Measurements from ENCODE around the gene TUBA3D.
A peak's percentile ranks its signal among the peaks of the same experiment; 100 is the strongest.
"Not testable (repeated sequence)": the region's sequence is repeated elsewhere in the genome, so short reads cannot be mapped to it uniquely, and the experiment has no call there.

The TUBA3D gene

DNA sequence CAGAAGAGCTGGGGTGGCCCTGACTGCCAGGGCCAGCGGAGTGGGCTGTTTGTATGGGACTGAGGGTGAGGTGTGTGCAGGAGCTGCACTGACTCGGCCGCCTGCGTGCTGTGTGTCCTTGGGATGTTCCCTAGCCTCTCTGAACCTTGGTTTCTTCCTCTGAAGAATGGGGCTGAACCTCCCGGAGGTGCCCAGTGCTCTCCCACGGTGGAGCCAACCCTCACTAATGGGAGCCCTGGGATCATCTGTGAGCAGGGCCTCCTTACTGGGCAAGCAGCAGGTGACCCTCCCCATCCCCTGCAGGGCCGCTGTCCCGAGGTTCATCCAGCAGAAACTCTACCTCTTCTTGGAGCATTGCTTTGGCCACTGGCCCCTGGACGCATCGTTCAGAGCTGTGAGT, 40.1 kb downstream of the TUBA3D start:
- DNase-seq, result no peak

DNA sequence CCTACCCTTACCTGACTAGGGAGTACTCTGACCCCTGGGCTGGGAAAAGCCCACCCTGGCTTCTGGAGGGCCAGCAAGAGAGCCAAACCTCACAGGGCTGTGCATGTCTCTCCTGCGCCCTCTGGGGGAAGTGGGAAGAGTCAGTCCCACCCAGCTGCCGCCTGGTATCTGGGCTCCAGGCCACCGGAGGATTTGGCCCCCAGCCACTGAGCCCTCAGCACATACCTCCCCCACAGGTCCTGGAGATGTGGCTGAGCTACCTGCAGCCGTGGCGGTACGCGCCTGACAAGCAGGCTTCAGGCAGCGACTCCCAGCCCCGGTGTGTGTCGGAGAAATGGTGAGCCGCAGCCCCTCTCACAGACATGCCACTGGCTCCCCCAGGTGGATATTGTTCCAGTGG, 40.7 kb downstream of the TUBA3D start:
- not testable (repeated sequence) for DNase-seq

DNA sequence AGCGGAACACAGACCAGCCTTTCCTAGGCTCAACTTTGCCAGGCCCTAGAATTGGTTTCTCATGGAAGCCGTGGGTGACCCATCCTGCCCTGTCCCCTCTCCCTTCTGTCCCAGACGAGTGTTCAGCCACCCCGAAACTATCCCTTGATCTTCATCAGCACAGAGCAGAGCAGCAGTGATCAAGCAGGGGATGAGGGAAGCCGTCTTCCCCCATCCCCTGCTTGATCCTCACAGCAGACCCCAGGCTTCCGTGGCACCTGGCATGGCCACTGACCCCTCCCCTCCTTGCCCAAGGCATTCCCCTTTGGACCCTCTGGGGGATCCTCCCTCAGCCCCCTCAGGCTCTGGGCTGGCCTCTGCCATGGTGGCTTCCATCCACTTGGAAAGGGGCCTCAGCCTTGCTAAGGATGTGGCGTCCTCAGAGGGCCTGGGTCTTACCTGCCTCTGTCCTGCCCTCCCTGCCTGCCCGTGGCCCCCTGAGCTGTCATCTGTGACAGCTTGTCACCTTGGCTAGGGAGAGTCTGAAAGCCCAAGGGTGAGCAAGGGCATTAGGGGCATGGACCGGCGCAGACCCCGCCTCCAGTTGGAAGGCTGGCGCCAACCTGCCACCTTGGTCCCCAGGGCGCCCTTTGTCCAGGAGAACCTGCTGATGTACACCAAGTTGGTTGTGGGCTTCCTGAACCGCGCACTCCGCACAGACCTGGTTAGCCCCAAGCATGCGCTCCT, 41.4 kb downstream of the TUBA3D start:
- DNase-seq, result no peak

DNA sequence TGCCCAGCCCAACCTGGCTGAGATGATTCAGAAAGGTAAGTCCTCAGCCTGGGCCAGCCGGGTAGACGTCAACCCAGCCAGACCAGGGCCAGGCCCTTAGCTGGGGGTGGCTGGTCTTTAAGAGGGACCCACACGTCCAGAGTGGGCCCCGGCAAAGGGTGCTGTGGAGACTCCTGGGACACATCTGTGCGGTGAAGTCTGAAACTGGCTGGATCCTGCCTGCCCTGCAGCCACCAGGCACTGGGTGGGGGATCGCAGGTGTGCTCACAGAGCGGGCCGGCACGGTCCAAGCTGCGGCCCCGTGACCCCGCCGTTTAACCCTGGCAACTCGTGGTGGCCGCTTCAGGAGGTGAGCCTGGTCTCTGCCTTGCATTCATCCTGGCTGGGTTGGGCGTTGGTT, 41.9 kb downstream of the TUBA3D start:
- DNase-seq, result not testable (repeated sequence)

DNA sequence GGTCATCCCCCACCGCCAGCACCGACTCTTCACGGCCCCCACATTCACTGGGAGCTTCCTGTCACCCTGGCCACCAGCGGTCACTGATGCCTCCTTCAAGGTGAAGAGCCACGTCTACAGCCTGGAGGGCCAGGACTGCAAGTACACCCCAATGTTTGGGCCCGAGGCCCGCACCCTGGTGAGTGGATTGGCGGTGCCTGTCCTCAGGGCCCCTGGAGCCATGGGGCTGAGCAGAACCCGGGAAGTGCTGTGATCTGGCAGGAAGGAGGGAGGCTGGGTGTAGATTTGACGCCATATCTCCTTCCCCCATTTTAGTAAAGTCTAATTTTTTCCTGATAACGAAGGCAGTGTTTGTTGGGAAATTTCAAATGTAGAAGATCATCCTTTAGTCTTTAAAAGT, 42.6 kb downstream of the TUBA3D start:
- not testable (repeated sequence) for DNase-seq

DNA sequence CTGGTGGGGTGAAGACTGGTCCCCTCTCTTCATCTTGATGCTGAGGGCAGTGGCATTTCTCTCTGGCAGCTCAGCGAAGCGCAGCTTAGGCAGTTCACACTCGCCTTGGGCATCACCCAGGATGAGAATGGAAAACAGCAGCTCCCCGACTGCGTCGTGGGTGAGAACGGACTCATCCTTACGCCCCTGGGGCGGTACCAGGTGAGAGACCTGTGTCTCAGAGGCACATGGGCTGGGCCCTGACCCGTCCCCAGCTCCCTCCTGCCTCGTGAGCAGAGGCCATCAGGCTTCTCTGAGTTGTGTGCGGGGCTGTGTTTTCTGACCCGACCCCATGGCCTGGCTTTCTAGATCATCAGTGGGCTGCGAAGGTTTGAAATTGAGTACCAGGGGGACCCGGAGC, 43.5 kb downstream of the TUBA3D start:
- DNase-seq, result no peak

DNA sequence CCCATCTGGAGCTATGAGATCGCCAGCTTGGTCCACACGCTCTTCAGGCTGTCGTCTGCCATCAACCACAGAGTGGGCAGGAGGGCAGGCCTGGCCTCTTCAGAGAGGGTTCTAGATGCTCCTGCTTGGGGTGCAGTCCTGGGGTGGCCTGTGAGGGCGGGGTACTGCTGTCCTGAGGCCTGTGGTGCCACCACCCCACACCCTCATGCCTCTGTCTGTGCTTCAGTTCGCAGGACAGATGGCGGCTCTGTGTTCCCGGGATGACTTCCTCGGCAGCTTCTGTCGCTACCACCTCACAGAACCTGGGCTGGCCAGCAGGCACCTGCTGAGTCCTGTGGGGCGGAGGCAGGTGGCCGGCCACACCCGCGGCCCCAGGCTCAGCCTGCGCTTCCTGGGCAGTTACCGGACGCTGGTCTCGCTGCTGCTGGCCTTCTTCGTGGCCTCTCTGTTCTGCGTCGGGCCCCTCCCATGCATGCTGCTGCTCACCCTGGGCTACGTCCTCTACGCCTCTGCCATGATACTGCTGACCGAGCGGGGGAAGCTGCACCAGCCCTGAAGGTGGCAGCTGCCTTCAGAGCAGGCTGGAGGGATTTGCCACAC, 44.1 kb downstream of the TUBA3D start:
- DNase-seq, result not testable (repeated sequence)

DNA sequence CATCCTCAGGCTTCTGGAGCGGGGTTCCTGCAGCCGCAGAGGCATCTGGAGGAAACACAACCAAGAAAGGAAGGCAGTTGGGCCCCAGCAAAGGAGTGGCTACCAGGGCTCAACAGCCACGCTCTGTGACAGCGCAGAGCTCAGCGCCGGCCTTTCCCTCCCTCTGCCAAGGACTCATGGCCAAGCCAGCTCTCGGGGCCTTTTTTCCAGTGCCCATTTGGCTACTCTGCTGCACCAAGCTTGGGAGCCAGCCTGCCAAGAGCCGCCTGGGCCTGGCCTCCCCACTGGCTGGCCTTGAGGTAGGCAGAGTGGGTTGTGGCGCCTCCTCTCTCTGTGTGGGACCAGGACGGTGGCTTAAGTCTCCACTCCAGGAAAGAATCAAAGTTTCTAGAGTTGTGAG, 44.6 kb downstream of the TUBA3D start:
- no peak for DNase-seq

DNA sequence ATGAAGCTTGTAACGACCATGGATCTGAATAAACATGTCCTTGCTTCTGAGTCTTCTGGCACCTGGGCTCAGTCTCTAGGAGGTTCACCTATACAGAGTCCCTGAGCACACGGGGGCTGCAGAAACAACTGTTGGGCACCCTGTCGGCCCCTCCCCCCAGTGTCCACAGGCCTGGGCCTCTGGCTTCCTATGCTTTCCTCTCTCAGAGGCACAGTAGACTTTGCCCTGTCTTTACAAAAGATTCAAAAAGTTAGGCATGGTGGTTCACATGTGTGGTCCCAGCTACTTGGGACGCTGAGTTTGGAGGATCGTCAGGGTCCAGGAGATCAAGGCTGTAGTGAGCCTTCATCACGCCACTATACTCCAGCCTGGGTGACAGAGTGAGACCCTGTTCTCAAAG, 45.6 kb downstream of the TUBA3D start:
- not testable (repeated sequence) for DNase-seq

DNA sequence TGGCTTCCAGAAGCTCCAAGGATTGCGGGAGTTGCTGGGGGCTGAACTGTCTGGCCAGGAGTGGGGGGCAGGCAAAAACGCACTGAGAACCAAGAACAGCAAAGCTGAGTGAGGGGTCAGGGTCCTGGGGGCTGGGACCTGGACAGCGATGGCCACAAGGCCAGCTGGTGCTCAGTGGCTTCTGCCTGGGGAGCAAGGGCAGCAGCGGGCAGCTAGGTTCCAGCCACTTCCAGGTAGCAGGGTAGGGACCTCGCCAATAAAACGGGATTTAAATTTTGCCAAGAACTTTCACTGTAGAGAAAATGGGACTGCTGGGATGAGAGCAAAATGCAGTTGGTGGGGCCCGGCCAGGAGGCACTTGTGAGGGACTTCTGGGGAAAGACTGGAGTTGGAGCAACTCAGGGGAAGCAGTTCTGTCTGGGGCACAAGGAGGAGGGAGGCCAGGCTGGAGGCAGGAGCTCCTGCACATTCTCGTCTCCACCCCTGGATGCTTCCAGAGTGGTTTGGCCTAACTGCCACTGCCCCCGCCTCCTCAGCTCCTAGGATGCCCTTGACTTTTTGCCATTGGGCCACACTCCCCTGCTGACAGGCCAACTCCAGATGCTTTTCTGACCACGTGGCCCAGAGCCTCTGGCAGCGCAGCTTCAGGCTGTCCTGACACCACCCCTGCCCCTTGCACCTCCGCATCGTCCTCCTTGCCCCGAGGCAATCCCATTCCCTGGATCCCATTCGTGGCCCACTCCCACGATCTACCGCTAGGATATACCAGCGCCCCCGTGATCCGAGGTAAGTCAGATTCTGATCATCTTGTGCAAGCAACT, 46.3 kb downstream of the TUBA3D start:
- DNase-seq, result no peak

DNA sequence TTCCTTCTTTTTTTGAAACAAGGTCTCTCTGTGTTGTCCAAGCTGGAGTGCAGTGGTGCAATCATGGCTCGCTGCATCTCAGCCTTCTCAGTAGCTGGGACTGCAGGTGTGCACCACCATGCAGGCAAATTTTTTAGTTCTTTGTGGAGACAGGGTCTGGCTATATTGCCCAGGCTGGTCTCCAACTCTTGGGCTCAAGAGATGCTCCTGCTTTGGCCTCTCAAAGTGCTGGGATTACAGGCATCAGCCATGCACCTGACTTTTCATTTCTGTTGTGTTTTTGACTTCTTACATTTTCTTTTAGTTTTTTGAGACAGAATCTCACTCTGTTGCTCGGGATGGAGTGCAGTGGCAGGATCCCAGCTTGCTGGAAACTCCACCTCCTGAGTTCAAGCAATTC, 49.3 kb downstream of the TUBA3D start:
- not testable (repeated sequence) for DNase-seq

DNA sequence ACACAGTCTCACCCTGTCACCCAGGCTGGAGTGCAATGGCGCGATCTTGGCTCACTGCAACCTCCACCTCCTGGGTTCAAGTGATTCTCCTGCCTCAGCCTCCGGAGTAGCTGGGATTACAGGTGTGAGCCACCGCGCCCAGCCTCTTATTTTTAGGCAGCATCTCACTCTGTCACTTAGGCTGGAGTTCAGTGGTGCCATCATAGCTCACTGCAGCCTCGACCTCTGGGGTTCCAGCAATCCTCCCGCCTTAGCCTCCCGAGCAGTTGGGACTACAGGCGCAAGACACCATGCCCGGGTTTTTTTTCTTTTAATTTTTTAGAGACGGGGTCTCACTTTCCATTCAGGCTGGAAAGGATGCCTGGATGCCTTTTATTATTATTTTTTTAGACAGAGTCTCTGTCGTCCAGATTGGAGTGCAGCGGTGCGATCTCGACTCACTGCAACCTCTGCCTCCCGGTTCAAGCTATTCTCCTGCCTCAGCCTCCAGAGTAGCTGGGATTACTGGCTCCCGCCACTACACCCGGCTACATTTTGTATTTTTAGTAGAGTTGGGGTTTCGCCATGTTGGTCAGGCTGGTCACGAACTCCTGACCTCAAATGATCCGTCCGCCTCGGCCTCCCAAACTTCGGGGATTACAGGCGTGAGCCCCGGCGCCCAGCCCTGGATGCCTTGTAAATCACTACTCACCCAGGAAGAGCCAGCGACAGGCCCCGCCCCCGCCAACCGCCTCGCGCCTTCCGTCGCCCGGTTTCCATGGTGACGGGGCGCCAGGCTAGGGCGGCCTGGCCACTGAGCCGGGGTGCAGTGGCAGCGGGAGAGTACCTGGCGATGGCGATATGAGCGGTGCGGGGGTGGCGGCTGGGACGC, 51.4 kb downstream of the TUBA3D start, which contains the start of gene CCDC74A:
Gene CCDC74A, plus strand, starts transcription at position 758 of the 871 bp plus-strand sequence. Its CDS starts 83 bp downstream, at position 841.
- peak; percentile 16 for DNase-seq

DNA sequence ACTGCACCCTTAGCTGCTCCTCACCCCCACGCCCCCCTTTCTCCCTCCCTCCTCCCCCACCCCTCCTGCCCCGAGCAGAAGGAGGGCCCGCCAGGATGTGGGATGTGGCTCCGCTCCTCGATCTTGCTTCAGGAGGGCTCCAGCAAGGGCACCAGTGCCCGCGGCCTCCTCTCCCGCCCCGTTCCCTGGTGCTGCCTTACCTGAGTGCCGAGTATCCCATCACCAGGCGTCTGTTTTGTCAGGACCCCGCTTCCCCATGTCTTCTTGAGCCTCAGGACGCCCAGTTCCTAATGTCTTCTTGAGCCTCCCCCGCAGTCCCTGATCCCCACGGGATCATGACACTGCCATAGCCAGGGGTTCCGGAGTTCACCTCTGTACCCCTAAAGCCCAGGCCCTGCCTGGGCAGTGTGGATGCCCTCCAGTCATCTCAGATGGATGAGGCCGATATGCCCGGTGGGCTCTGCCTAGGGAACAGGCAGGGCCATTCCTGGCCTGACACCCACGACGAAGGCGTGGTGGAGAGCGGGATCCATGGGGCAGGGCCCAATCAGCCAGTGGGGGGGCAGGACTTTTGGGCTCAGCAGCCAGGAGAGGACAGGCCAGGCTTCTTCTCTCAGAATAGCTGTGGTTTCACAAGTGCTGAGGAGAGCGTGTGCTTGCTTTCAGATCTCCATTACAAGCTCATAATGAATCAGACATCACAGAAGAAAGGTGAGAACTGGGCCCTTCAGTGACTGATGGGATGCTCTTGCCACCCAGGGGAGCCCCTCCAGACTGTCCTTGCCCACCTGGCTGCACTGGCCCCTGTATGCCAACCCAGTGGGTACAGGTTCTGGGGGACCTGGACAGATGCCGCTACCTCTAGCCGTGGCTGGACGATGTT, 53.3 kb downstream of the TUBA3D start:
- not testable (repeated sequence) for DNase-seq

DNA sequence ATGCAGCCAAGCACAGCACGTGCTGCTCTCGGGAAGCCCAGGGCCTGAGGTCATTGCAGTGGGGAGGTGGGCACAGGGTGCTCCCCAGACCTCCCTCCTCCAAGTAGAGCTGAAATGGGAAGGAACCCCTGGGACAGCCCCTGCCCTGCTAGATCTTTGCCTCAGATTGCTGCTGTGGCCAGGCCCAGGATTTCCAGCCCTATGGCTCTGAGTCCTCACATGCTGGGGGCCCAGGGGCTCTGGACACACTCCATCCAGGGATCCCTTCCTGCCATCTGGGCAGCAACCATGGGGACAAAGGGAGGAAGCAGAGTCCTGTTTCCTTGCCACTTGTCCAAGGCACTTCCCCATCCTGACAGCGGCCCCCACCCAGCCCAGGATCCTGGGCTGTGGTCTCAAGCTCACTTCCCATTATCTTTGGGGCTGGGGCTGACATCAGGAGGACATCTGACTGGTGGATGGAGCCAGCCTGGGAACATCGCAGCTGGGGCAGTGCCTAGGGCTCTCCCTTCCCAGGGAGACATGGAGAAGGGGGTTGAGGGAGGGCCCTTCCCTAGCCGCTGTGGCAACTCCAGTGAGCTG, 54.0 kb downstream of the TUBA3D start:
- DNase-seq, result not testable (repeated sequence)

DNA sequence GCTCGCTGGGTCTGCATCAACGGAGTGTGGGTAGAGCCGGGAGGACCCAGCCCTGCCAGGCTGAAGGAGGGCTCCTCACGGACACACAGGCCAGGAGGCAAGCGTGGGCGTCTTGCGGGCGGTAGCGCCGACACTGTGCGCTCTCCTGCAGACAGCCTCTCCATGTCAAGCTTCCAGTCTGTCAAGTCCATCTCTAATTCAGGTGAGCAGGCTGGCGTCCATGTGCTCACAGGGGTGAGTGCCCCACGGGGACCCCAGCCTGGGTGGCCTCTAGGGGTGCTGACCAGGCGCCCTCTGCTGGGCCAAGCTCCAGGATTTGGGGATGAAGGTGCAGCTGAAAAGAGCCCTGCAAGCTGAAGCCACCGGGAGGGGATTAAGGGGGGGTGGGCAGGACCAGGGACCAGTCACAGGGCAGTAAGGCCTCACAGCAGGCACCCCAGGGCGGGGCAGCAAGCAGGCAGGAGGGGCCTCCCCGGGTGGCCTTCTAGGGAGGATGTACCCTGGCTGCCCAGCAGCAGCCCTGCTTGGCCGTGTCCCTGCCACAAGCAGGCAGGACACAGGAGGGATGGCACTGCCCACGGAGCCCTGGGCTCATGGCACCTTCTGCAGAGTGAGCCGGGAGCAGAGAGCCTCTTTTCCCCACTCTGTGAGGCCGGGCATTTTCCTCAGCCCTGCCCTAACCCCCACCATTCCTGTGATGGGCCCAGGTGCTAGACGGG, 54.9 kb downstream of the TUBA3D start:
- not testable (repeated sequence) for DNase-seq

DNA sequence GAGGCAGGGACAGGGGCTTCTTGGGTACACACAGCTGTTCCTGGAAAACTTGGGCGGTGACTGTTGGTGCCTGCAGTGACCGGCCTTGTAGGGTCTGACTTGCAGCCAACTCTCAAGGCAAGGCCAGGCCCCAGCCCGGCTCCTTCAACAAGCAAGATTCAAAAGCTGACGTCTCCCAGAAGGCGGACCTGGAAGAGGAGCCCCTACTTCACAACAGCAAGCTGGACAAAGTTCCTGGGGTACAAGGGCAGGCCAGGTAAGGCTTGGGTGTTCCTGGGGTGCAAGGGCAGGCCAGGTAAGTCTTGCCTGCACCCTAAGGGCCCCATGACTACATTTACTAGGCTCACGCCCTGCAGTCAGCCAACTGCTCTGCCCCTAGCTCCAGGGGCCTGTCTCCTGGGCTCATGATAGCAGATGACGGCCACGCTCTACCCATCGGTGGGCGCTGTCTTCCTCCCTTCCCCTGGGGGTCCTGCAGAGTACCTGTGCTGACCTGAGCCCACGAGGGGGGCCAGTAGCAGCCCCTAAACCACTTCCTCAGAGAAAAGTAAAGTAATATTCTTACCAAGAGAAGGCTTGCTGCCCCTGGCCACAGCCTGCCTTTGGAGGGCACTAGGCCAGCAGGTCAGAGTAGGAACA, 55.7 kb downstream of the TUBA3D start:
- DNase-seq, result not testable (repeated sequence)

All from NCI-H226 (cell line).